Large intestine (tissue), 3 donors: Measurements from ENCODE around the gene TXN2. TPM values are rescaled to one million over a fixed set of nuclear protein-coding genes. Genes with fewer than 3 reads are reported as not detected.
A peak's percentile ranks its signal among the peaks of the same experiment; 100 is the strongest.

Source experiments
- DNase-seq, 2 donors: peaks; one replicate each; pipeline versions ENCODE4 v3.0.0 to v3.0.0-alpha.2; 2013
- H3K27ac ChIP-seq: one replicate; pipeline ENCODE4 v1.5.1; 2013; ENCODE audit warnings: low read length
- H3K27me3 ChIP-seq: 2 replicates; pipeline ENCODE4 v1.6.1; 2013; ENCODE audit warnings: low read length; ENCODE audit not compliant: control insufficient read depth, insufficient read depth
- H3K36me3 ChIP-seq: 2 replicates; pipeline ENCODE4 v1.6.1; 2013; ENCODE audit warnings: low read length; ENCODE audit not compliant: control insufficient read depth, insufficient read depth
- H3K4me1 ChIP-seq: one replicate; pipeline ENCODE4 v1.6.1; 2013; ENCODE audit warnings: low read length; ENCODE audit not compliant: control insufficient read depth, insufficient read depth
- H3K4me3 ChIP-seq: one replicate; pipeline ENCODE4 v1.5.1; 2013; ENCODE audit warnings: low read length
- H3K9me3 ChIP-seq: one replicate; pipeline ENCODE4 v1.6.1; 2013; ENCODE audit warnings: mild to moderate bottlenecking, low read depth, low read length, moderate library complexity; ENCODE audit not compliant: control insufficient read depth
- WGBS: methylation state at CpG from one replicate; pipeline ENCODE4 v1.1.5; 2013; ENCODE audit warnings: low lambda C conversion rate; ENCODE audit not compliant: insufficient coverage; 5-methylcytosine and 5-hydroxymethylcytosine counted together
- polyA plus RNA-seq: library from polyadenylated mRNA; unstranded; fragments of 120-200 nt; gene quantifications from one replicate; pipeline ENCODE4 v1.2.1, GENCODE V29; 2013

The TXN2 gene
- polyA plus RNA-seq, 1 donor = 85.9 TPM

DNA sequence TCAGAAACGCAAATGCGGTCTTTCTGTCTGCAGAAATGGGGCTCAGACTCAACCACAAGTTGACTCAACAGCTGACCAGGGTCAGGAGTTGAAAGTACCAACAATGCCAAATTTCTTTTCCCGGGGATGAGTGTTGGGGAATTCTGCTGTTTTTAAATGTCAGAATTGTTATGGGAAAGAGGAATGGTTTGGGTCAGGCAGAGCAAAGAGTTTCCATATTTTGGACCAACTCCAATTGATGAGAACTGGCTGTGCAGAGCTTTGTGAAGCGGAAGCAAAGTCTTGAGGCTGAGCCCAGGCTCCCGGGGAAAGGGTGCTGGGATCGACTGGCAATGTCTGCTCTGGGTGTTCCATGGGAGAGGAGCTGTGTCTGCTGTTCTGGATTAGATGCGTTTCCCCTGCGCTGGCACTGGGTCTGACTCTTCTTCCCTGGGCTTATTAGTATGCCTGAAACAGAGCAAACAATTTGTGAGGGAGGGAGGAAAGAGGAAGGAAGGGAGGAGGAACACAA, 36.2 kb downstream of the TXN2 start:
- H3K27me3 ChIP-seq = no peaks in the 10 kb centered on the region
- no peaks in the 10 kb centered on the region for H3K36me3 ChIP-seq
- WGBS = no CpG with 5 or more reads among the region's 8 CpGs
- H3K4me1 ChIP-seq = peaks cover 11% of the 10 kb centered on the region
- H3K9me3 ChIP-seq = no peaks in the 10 kb centered on the region
- no peak overlapping the region for H3K4me3 ChIP-seq
- no peak for DNase-seq
- no peak overlapping the region for H3K27ac ChIP-seq

GRCh38 chr22:36443198-36443770, 38.2 kb downstream of the TXN2 start:
- Histone ChIP-seq H3K4me1 (peaks cover 7% of the 10 kb centered on the region), H3K9me3 (no peaks in the 10 kb centered on the region), H3K27ac (no peak overlapping the region), H3K36me3 (no peaks in the 10 kb centered on the region), H3K27me3 (no peaks in the 10 kb centered on the region), H3K4me3 (no peak overlapping the region)
- no peak for DNase-seq
- 100% methylated on average over 1 of the region's 8 CpGs for whole genome bisulfite sequencing

DNA sequence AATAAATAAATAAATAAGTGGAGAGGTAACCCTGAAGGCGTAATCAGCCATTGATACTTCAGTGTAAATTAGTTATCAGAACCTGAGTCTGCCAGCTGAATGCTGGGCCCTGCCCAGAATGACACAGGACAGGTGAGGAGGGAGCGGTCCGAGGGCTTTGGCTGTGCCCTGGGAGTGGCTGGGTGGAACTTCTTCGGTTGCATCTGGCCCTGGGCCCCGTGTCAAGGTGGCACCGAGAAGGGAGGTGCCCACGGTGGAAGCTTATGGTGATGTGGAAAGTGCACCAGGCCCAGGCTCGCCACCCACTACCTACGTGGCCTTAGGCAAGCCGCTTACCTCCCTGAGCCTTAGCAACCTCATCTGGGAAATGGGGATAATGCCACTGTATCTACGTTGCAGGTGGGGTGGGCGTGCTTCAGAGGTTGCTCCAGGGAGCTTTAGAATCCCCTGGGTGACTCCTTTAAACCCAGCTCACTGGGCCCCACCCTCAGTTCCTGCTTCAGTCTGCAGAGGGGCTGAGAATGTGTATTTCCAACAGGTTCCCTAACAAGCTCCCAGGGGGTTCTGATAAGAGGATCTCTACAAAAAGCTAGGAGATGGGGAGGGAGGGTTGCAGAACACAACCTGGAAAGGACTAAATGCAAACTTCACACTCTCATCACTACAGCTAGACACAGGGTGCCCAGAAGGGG, 38.8 kb downstream of the TXN2 start:
- Histone ChIP-seq H3K9me3 (no peaks in the 10 kb centered on the region), H3K4me3 (no peak overlapping the region), H3K36me3 (no peaks in the 10 kb centered on the region), H3K4me1 (peaks cover 7% of the 10 kb centered on the region), H3K27me3 (no peaks in the 10 kb centered on the region), H3K27ac (no peak overlapping the region)
- no peak for DNase-seq
- WGBS = no CpG with 5 or more reads among the region's 12 CpGs

GRCh38 chr22:36440429-36441002, 40.9 kb downstream of the TXN2 start:
- Histone ChIP-seq H3K4me3 (no peak overlapping the region), H3K4me1 (peaks cover 21% of the 10 kb centered on the region), H3K9me3 (no peaks in the 10 kb centered on the region), H3K27me3 (no peaks in the 10 kb centered on the region), H3K36me3 (no peaks in the 10 kb centered on the region), H3K27ac (no peak overlapping the region)
- no peak for DNase-seq
- 67% methylated on average over 2 of the region's 8 CpGs for whole genome bisulfite sequencing

GRCh38 chr22:36439481-36440271, 41.8 kb downstream of the TXN2 start:
- Histone ChIP-seq H3K27me3 (no peaks in the 10 kb centered on the region), H3K4me3 (no peak overlapping the region), H3K27ac (no peak overlapping the region), H3K4me1 (peaks cover 29% of the 10 kb centered on the region), H3K36me3 (no peaks in the 10 kb centered on the region), H3K9me3 (no peaks in the 10 kb centered on the region)
- 100% methylated on average over 1 of the region's 6 CpGs for WGBS
- DNase-seq = peak in 1 of 2 donors; percentile 61

GRCh38 chr22:36435516-36436415, 45.7 kb downstream of the TXN2 start:
- H3K4me3 ChIP-seq = no peak overlapping the region
- H3K36me3 ChIP-seq = no peaks in the 10 kb centered on the region
- H3K27me3 ChIP-seq = no peaks in the 10 kb centered on the region
- DNase-seq = peak in 1 of 2 donors; percentile 80
- WGBS = 17% methylated on average over 1 of the region's 16 CpGs
- peaks cover 54% of the 10 kb centered on the region for H3K4me1 ChIP-seq
- peak overlapping the region; percentile 91 for H3K27ac ChIP-seq
- no peaks in the 10 kb centered on the region for H3K9me3 ChIP-seq

GRCh38 chr22:36433318-36434231, 47.9 kb downstream of the TXN2 start:
- Histone ChIP-seq H3K4me1 (peaks cover 49% of the 10 kb centered on the region), H3K4me3 (no peak overlapping the region), H3K36me3 (no peaks in the 10 kb centered on the region), H3K9me3 (no peaks in the 10 kb centered on the region), H3K27me3 (no peaks in the 10 kb centered on the region), H3K27ac (peak overlapping the region; percentile 91)
- peak in 1 of 2 donors; percentile 78 for DNase-seq
- 69% methylated on average over 3 of the region's 14 CpGs for WGBS

DNA sequence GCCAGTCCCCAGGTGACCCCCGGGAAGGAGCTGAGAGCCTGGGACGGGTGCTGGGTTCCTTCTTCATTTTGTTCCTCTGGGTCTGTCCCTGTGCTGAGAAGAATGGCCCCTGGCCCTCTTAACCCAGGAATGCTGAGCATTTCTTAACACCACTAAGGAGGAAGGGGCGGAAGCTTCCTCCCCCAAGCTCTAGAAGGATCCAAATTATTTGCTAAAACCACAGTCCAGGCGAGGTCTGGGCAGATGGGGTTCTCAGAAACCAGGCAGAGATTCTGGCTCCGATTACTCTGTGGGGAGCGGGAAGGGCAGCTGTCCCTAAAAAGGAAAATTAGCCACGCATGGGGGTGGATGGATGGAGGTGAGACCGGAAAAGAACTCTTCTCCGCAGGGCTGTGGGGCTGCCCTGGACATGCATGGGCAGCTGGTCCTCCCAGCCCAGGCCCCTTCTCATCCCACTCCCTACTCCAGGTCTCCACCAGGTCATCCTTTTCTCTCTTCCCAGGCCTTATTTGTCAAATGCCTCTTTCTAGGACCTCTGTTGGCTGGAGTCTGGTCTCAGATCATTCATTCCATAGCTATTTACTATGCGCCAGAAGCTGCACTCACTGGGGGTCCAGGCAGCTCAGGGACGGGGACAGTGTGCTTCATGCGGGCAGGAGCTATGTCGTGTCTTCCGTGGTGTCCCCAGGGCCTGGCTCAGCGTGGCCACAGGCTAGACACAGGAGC, 48.7 kb downstream of the TXN2 start:
- Histone ChIP-seq H3K9me3 (no peaks in the 10 kb centered on the region), H3K4me1 (peaks cover 49% of the 10 kb centered on the region), H3K4me3 (no peak overlapping the region), H3K27me3 (no peaks in the 10 kb centered on the region), H3K27ac (peak overlapping the region; percentile 91), H3K36me3 (no peaks in the 10 kb centered on the region)
- no peak for DNase-seq
- no CpG with 5 or more reads among the region's 15 CpGs for WGBS
